ENCODE measurements around the gene UBXN2A.
"Not testable (repeated sequence)": the region's sequence is repeated elsewhere in the genome, so short reads cannot be mapped to it uniquely, and the experiment has no call there.

UBXN2A gene

DNA sequence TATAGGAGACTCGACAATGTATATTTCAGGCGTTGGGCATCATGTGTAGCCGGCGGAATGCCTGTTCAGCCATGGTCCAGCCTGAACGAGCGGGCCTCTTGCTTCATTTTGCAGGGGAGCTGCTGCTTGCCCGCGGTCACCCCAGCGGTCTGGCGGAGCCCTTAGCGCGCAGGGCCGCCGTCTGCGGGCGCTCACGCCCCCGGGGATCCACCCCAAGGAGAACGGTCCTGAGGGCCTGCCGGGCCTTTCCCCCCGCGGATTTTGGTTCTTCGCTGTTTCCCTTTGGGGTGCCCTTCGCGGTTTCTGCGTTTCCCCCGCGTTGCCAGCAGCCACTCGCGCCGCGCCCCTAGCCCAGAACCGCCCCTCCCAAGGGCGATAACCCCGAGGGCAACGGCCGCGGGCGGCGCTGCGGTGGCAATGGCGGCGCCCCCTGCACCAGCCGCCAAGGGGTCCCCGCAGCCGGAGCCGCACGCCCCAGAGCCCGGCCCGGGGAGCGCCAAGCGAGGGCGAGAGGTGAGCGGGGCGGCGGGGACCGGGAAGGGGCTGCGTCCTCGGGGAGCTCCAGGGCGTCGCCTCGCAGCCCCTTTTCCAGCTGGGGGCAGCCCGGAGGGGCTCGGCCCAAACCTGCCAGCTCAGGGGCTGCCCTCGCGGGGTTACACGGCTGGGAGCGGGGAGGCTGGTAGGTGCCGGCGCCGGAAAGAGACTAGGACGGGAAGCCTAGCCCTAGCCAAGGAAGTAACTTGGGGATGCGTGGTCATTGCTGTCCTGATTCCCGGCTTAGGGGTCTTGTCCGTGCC is 69.6 kb downstream of the UBXN2A start, which contains the start of gene MFSD2B:
MFSD2B (plus strand) TSS at position 406 of the 797 bp plus-strand sequence; CDS start at position 418, 12 bp downstream.
- in situ Hi-C loops (cut with HindIII; ENCODE audit: low pct_unique_long_range_greater_than_20kb, low sequenced_read_pairs), result no loop called here
- TF ChIP-seq JUND (IDR thresholded peaks at IDR 0.05; ENCODE audit: low read depth), result no peak
- DNase-seq (ENCODE audit: low read depth in 1 of 2, low spot score in 1 of 2), result no peak

DNA sequence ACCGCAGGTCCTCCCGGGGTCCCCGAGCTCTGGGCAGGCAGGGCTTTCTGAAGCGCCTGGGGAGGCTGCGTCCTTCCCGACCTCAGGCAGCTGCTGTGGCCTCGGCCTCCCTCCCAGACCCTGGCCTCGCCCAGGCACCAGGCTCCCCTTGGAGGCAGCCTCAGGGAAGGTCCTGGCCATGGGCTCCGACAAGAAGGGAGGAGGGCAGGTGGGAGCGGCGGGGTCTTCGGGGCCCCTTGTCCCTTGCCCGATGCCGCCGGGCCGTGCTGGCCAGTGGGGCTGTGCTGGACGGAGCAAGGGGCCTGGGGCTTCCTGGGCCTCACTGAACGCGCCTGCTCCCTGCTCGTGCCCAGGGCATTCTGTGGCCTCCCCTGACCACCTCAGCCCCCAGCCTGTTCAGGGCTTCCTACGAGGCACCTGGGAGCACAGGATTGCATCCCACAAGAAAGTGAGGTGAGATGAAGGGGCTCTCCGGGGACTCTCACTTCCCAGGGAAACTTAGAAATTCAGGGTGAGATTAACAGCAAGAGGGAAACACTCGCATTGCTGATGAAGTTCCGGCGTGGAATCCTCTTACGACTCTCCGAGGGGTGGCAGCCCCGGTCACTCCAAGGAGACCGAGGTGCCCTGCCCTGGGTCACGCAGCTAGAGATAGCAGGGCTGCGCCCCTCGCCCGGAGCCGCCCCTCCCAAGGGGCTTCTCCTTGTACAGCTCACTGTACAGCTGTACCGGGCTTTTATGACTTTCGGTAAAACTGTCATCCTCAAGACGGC is 70.4 kb downstream of the UBXN2A start:
- DNase-seq (ENCODE audit: low read depth in 1 of 2, low spot score in 1 of 2), result no peak
- no peak for TF ChIP-seq JUND (IDR thresholded peaks at IDR 0.05; ENCODE audit: low read depth)
- in situ Hi-C loops (cut with HindIII; ENCODE audit: low pct_unique_long_range_greater_than_20kb, low sequenced_read_pairs), result no loop called here

DNA sequence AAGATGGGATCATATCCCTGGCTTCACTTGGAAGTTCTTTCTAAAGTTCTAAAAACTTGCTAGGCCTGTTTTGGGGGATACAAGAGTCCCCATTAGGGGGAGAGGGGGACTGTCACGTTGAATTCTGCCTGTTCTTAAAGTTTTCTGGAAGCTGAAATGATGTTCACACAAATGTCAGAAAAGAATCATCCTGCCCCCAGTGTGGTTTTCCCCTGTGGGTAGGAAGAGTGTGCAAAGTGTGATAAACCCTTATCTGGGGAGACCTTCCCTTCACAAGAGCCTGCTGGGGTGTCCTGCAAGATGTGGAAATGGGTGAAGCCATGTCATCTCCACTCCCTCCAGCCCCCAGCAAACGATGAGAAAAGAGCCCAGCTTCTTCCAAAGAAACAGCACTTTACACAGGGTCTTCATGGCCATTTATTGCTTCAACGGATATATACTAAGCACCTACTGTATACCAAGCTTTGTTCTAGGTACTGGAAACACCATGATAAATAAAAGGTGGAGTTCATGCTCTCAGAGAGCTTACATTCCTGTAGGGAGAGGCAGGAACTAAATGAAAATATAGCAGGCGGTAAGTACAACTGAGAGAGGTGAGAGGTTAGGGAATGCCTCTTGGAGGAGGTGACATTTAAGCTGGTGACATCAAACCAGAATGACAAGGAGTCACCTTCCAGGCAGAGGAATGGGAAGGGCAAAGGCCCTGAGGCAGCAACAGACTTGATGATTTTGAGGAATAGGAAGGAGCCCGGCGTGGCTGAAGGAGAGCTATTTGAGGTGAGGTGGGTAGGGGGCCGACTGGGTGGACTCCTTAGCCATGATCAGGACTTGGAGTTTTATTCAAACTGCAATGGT is 71.2 kb downstream of the UBXN2A start:
- DNase-seq (ENCODE audit: low read depth in 1 of 2, low spot score in 1 of 2), result no peak
- TF ChIP-seq JUND (IDR thresholded peaks at IDR 0.05; ENCODE audit: low read depth), result no peak
- in situ Hi-C loops (cut with HindIII; ENCODE audit: low pct_unique_long_range_greater_than_20kb, low sequenced_read_pairs), result no loop called here

DNA sequence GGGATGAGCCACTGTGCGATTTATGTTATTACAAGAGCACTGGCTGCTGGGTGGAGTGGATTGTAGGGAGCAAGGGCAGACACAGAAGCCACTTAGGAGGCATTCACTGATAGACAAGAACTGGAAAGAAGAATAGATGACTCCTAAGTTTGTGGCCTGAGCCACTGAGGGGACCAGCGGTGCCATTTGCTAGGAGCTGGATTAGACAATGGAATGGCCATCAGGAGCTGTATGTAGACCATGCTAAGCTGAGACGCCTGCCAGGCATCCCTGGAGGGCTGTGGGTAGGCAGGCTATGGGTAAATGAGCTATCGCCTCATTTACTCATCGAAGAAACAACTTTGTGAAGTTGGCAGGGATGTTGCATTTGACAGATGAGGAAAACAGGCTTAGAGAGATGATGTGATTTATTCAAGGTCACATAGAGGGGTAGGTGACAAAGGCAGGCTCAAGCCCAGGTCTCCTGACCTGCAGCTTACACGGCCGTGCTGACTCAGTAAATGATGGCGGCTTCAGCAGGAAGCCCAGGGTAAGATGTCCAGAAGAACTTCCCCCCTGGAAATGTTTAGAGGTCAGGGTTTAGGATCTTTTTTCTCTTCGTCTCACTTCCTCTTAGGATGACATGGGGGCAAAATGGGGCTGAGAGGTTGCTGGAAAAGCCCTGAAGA is 72.4 kb downstream of the UBXN2A start:
- DNase-seq (ENCODE audit: low read depth in 1 of 2, low spot score in 1 of 2), result no peak
- no peak for TF ChIP-seq JUND (IDR thresholded peaks at IDR 0.05; ENCODE audit: low read depth)
- in situ Hi-C loops (cut with HindIII; ENCODE audit: low pct_unique_long_range_greater_than_20kb, low sequenced_read_pairs), result no loop called here

DNA sequence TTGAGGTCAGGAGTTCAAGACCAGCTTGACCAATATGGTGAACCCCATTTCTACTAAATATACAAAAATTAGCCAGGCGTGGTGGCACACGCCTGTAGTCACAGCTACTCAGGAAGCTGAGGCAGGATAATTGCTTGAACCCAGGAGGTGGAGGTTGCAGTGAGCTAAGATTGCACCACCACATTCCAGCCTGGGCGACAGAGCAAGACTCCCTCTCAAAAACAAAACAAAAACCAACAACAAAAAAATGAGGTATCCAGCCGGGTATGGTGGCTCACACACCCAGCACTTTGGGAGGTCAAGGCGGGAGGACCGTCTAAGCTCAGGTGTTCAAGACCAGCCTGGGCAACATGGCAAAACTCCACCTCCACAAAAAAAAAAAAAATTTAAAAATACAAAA is 74.6 kb downstream of the UBXN2A start:
- DNase-seq (ENCODE audit: low read depth in 1 of 2, low spot score in 1 of 2); in situ Hi-C loops (cut with HindIII; ENCODE audit: low pct_unique_long_range_greater_than_20kb, low sequenced_read_pairs): not testable (repeated sequence)

DNA sequence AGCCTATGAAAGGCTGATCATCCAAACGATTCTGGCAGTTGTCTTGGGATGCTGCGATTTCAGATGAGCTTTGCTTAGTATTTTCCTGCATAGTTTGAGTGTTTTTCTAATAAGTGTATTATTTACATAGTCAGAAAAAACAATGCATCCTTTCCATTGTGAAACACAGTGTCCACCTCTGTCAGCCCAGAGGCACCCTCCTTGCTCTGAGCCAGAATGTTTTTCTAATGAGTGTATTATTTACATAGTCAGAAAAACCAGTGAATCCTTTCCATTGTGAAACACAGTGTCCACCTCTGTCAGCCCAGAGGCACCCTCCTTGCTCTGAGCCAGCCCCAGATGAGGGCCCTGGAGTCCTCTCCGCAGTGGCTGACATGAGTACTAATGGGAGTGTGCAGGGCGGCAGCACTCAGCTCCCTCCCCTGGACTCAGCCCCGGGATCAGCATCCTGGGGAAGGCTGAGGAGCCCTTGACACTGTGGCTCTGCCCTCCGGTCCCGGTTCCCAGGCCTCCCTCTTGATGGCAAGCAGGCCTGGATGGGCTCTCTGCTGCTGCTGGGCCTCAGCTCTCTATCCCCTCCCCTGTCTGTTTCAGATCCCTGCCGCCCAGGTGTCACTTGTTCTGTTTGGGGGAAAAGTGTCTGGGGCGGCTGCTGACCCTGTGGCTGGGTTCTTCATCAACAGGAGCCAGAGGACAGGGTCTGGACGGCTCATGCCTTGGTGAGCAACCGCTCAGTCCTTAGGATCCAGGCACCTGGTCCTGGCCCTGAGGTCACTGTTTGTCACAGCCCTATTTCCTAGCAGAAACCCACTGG is 75.5 kb downstream of the UBXN2A start:
- TF ChIP-seq JUND (IDR thresholded peaks at IDR 0.05; ENCODE audit: low read depth), result no peak
- peak in 1 of 2 experiments; percentile 61 for DNase-seq (ENCODE audit: low read depth in 1 of 2, low spot score in 1 of 2)
- in situ Hi-C loops (cut with HindIII; ENCODE audit: low pct_unique_long_range_greater_than_20kb, low sequenced_read_pairs), result no loop called here

DNA sequence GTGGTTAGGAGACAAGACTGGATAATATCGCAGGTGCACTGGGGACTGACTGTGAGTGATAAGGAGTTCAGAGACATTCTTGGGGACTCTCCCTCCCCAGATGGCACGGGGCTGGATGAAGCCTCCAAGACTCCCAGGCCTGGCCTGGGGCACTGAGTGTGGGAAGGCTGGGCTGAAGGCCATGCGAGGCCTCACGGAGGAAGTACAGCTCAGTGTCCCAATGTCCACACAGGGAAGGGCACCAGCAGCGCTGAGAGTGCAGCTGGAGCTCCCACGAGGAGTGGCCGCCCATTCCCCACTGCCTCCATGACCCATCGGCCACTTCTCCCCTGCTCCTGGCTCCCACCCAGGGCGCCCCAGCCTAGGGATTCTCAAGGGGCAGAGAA is 76.1 kb downstream of the UBXN2A start:
- in situ Hi-C loops (cut with HindIII; ENCODE audit: low pct_unique_long_range_greater_than_20kb, low sequenced_read_pairs), result no loop called here
- DNase-seq (ENCODE audit: low read depth in 1 of 2, low spot score in 1 of 2), result no peak
- no peak for TF ChIP-seq JUND (IDR thresholded peaks at IDR 0.05; ENCODE audit: low read depth)

DNA sequence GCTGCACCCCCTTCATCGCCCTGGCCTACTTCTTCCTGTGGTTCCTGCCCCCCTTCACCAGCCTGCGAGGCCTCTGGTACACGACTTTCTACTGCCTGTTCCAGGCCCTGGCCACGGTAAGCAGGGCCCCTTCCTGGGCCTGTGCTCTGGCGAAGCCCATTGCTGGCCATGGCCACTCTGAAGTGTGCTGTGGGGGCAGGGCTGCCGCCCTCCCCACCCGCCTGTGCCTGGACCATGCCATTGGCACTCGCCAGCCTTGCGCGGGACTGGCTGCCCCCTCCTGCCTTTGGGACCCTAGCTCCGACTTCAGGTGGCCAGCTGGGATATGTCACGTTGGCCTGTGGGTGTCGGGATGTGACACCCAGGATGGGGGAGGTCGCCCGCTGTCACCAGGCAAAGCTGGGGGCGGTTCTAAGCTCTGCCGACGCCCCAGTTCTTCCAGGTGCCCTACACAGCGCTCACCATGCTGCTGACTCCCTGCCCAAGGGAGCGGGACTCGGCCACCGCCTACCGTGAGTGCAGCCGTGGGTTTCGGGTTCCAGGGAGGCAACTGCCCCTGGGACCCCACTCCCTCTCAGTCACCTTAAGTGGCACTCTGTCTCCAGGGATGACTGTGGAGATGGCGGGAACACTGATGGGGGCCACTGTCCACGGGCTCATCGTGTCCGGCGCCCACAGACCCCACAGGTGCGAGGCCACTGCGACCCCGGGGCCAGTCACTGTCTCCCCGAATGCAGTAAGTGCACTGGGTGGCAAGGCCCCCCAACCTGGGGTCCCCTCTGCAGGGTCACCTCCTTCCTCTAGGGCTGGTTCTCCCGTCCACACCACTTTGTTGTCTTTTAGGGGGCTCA is 76.8 kb downstream of the UBXN2A start:
- DNase-seq (ENCODE audit: low read depth in 1 of 2, low spot score in 1 of 2), result no peak
- in situ Hi-C loops (cut with HindIII; ENCODE audit: low pct_unique_long_range_greater_than_20kb, low sequenced_read_pairs), result no loop called here
- no peak for TF ChIP-seq JUND (IDR thresholded peaks at IDR 0.05; ENCODE audit: low read depth)

DNA sequence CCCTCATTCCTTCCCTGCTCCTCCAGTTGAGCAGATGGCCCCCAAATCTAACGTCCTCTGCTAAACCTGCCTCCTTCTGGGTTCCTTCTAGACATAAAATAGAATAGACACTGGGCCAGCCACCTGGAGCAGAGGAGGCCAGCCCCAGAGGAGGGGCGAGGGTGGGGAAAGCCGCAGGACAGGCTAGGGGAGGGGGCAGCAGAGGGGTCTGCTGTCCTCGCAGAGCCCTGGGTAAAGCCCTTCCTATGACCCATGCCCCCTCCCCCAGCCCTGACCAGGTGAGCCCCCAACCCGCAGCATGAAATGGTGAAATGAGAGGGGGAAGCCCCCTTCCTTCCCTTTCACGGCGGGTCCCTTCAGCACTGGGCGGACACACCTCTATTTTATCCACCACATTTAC is 77.4 kb downstream of the UBXN2A start:
- in situ Hi-C loops (cut with HindIII; ENCODE audit: low pct_unique_long_range_greater_than_20kb, low sequenced_read_pairs), result no loop called here
- DNase-seq (ENCODE audit: low read depth in 1 of 2, low spot score in 1 of 2), result no peak
- no peak for TF ChIP-seq JUND (IDR thresholded peaks at IDR 0.05; ENCODE audit: low read depth)

DNA sequence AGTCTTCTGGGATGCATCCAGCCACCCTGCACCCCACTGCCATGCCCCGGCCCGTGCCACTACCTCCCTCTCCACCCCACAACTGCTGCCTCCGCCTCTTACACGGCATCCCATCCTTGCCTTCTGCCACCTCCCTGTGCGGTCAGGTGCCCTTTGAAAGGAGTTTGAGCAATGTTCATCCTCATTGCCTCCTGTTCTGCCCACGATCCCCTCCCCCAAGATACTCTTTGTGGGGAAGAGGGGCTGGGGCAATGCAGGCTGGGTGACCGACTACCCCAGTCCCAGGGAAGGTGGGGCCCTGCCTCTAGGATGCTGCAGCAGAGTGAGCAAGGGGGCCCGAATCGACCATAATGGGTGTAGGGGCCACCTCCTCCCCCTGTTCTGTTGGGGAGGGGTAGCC is 78.0 kb downstream of the UBXN2A start:
- no peak for TF ChIP-seq JUND (IDR thresholded peaks at IDR 0.05; ENCODE audit: low read depth)
- in situ Hi-C loops (cut with HindIII; ENCODE audit: low pct_unique_long_range_greater_than_20kb, low sequenced_read_pairs), result no loop called here
- DNase-seq (ENCODE audit: low read depth in 1 of 2, low spot score in 1 of 2), result no peak

DNA sequence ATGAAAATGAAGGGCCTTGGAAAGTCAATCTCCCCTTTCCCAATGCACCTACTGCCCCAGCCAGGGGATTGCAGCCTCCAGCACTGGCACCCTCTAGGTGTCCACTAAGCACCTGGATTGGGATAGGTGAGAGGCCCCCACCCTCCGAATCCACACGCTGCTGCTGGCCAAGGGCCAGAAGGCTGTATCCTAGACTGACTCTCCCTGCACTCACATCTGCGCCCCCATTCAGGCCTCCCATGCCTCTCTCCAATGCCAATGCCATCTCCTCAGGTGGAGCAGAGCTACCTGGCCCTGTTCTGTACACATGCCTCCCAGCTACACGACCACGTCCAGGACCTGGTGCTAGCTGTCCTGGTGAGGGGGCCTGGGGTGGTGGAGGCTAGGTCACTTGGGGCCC is 79.5 kb downstream of the UBXN2A start:
- in situ Hi-C loops (cut with HindIII; ENCODE audit: low pct_unique_long_range_greater_than_20kb, low sequenced_read_pairs), result no loop called here
- TF ChIP-seq JUND (IDR thresholded peaks at IDR 0.05; ENCODE audit: low read depth), result no peak
- no peak for DNase-seq (ENCODE audit: low read depth in 1 of 2, low spot score in 1 of 2)

All from T47D (cell line).